Heart right ventricle (tissue), 16 donors: ENCODE measurements around the gene MKRN2OS. TPM values are rescaled to one million over a fixed set of nuclear protein-coding genes. Genes with fewer than 3 reads are reported as not detected.

Experiments
- ATAC-seq, 8 donors: fragments of 200-7000 bp; cut with Tn5 transposase; one replicate each; pipeline ENCODE4 v1.9.1; 2020; ENCODE audit warnings: mild to moderate bottlenecking in 8 of 8, moderate library complexity in 8 of 8, moderate number of reproducible peaks in 1 of 8
- DNase-seq, 2 donors: peaks; one replicate each; pipeline ENCODE4 v3.0.0-alpha.2; 2020
- H3K27ac ChIP-seq, 10 donors: fragments of 200-600 bp; sonication (generic) in 2 of 10; one replicate each; pipeline versions ENCODE4 v1.5.0 to v1.8.0; 2020 to 2022; ENCODE audit warnings: mild to moderate bottlenecking in 3 of 10
- H3K27me3 ChIP-seq, 7 donors: fragments of 200-600 bp; one replicate each; pipeline ENCODE4 v1.8.0; 2021 to 2022; ENCODE audit warnings: mild to moderate bottlenecking in 2 of 7
- H3K36me3 ChIP-seq, 9 donors: fragments of 200-600 bp; sonication (generic) in 1 of 9; one replicate each; pipeline versions ENCODE4 v1.5.0 to v1.8.0; 2020 to 2022; ENCODE audit warnings: mild to moderate bottlenecking in 2 of 9
- H3K4me1 ChIP-seq, 9 donors: fragments of 200-600 bp; sonication (generic) in 1 of 9; one replicate each; pipeline versions ENCODE4 v1.5.0 to v1.8.0; 2020 to 2022; ENCODE audit warnings: mild to moderate bottlenecking in 4 of 9
- H3K4me3 ChIP-seq, 10 donors: fragments of 200-600 bp; sonication (generic) in 2 of 10; one replicate each; pipeline versions ENCODE4 v1.5.0 to v1.8.0; 2020 to 2022; ENCODE audit warnings: mild to moderate bottlenecking in 7 of 10, moderate library complexity in 2 of 10
- H3K9me3 ChIP-seq, 11 donors: fragments of 200-600 bp in 10 of 11; sonication (generic) in 2 of 11; one replicate each; pipeline versions ENCODE4 v1.5.0 to v1.8.0; 2013 to 2022; ENCODE audit warnings: mild to moderate bottlenecking in 2 of 11, control low read depth in 1 of 11, moderate library complexity in 1 of 11
- CTCF ChIP-seq, 9 donors: fragments of 200-600 bp; sonication (generic) in 2 of 9; IDR thresholded peaks; one replicate each; pipeline versions ENCODE4 v1.5.0 to v1.8.0; 2021 to 2022; ENCODE audit warnings: antibody characterized with exemption in 9 of 9, mild to moderate bottlenecking in 5 of 9, moderate library complexity in 1 of 9
- WGBS, 2 donors: extraction: QIAGEN DNeasy Blood & Tissue Kit; methylation state at CpG; one replicate each; pipeline ENCODE4 v1.1.7; 2013; ENCODE audit warnings: inconsistent platforms in 1 of 2; 5-methylcytosine and 5-hydroxymethylcytosine counted together
- intact Hi-C, 10 donors: fragments of 100-400 bp; cut with DNase I; formaldehyde crosslinking; loops; one replicate each; pipeline versions ENCODE4 v1.11.1 to v1.14.2; 2022
- polyA plus RNA-seq, 2 donors: library from polyadenylated mRNA; stranded (reverse); fragments of 200-250 nt; gene quantifications; one replicate each; pipeline ENCODE4 v1.2.3, GENCODE V29; 2013
- total RNA-seq, 10 donors: library from RNA; stranded (reverse); fragmentation: NEBNext Ultra II Directional in 3 of 10; extraction: Animal tissue kit (Norgen Biotek cat#: 25700) in 3 of 10; gene quantifications; one replicate each; pipeline versions ENCODE4 v1.2.1 to v1.2.4, GENCODE V29; 2021 to 2023
- donor health status: Arrhythmogenic right ventricular cardiomyopathy.
- donor health status: ischemic (EF 13 %, LVEDD 7.1; RV severe dilation, severe dysfunction).
- donor health status: healthy with polysubstance abuse.
- donor health status: DM: no; HTN: yes; CAD: no.
- donor health status: DM: no; HTN: no; CAD: no.
- donor health status: ischemic (EF 25% LVEDD 6.9; RV normal size, moderate dysfunction).
- donor health status: ischemic (EF 25% LVEDD 5.7; RV mildly dilated, moderate dysfunction).
- donor health status: healthy.
- donor health status: DM: yes; HTN: yes; CAD: no.
- donor health status: Ischemic cardiomyopathy.
- donor health status: ischemic (EF 35%, LVEDD 5.7; RV mildly dilated, moderate dysfunction).
- donor health status: nonischemic (EF 11% LVEDD 7.7; RV severe dilation, severe dysfunction).
- donor health status: DM: yes; HTN: yes; CAD: no.
- donor health status: PGD.
- donor health status: ischemic (EF 29% LVEDD 5.4; RV normal size, mild dysfunction).
- donor health status: nonischemic (EF 23%, LVEDD 6.1; RV moderate dilation, normal function).

MKRN2OS gene
- total and polyA plus RNA-seq, 12 donors: 0.49 to 9.3 (median 6.2) TPM; not detected in 5

GRCh38 chr3:12579905-12580304, 34.6 kb upstream of the MKRN2OS start:
- 47 to 57% methylated on average over 3 of the region's 3 CpGs for WGBS, 2 donors
- ATAC-seq (peak in 4 of 8 donors; percentile 11 to 23 (median 20)), DNase-seq (no peak)
- TF ChIP-seq CTCF (IDR thresholded peaks at IDR 0.05): no peak
- peak overlapping the region in 4 of 10 donors; percentile 1 to 48 (median 28) for H3K27ac ChIP-seq
- no peak overlapping the region for H3K4me3 ChIP-seq
- H3K9me3 ChIP-seq: peaks cover 0 to 13% (median 0%) of the 10 kb centered on the region in 11 donors
- no peaks in the 10 kb centered on the region for H3K27me3 ChIP-seq
- intact Hi-C loops: loop anchor here in 1 of 10 donors (10.0 kb wide), 1 partner anchor 135 kb away; no protein-coding TSS in a partner anchor
- peaks cover 0 to 99% (median 64%) of the 10 kb centered on the region in 9 donors for H3K36me3 ChIP-seq
- H3K4me1 ChIP-seq: peaks cover 0 to 11% (median 5%) of the 10 kb centered on the region in 9 donors

- no peak for ATAC-seq
- H3K4me3 ChIP-seq: no peak overlapping the region
- H3K36me3 ChIP-seq: peaks cover 0 to 99% (median 64%) of the 10 kb centered on the region in 9 donors
- TF ChIP-seq CTCF (IDR thresholded peaks at IDR 0.05): no peak
- H3K9me3 ChIP-seq: peaks cover 0 to 13% (median 0%) of the 10 kb centered on the region in 11 donors
- WGBS, 2 donors: 85 to 86% methylated on average over 3 of the region's 3 CpGs
- peak overlapping the region in 4 of 10 donors; percentile 1 to 48 (median 28) for H3K27ac ChIP-seq
- H3K4me1 ChIP-seq: peaks cover under 1 to 15% (median 10%) of the 10 kb centered on the region in 9 donors
- no peaks in the 10 kb centered on the region for H3K27me3 ChIP-seq
- intact Hi-C loops: no loop called here
- DNase-seq: no peak
These were observed 34.2 kb upstream of the MKRN2OS start for GRCh38 chr3:12579456-12579855.

GRCh38 chr3:12578742-12579141, 33.4 kb upstream of the MKRN2OS start:
- Histone ChIP-seq H3K36me3 (peaks cover 0 to 99% (median 63%) of the 10 kb centered on the region in 9 donors), H3K4me1 (peaks cover 8 to 23% (median 17%) of the 10 kb centered on the region in 9 donors), H3K4me3 (no peak overlapping the region), H3K27me3 (no peaks in the 10 kb centered on the region), H3K27ac (no peak overlapping the region), H3K9me3 (peaks cover 0 to 13% (median 0%) of the 10 kb centered on the region in 11 donors)
- intact Hi-C loops: no loop called here
- 92 to 94% methylated on average over 2 of the region's 2 CpGs for WGBS, 2 donors
- no peak for DNase-seq
- TF ChIP-seq CTCF (IDR thresholded peaks at IDR 0.05): no peak
- no peak for ATAC-seq

- Histone ChIP-seq H3K27me3 (no peaks in the 10 kb centered on the region), H3K4me1 (peaks cover 9 to 28% (median 18%) of the 10 kb centered on the region in 9 donors), H3K9me3 (peaks cover 0 to 13% (median 0%) of the 10 kb centered on the region in 11 donors), H3K4me3 (no peak overlapping the region), H3K36me3 (peaks cover 0 to 99% (median 68%) of the 10 kb centered on the region in 9 donors), H3K27ac (no peak overlapping the region)
- ATAC-seq (no peak), DNase-seq (no peak)
- 91 to 94% methylated on average over 5 of the region's 5 CpGs for WGBS, 2 donors
- no peak for TF ChIP-seq CTCF (IDR thresholded peaks at IDR 0.05)
- intact Hi-C loops: no loop called here
These were observed 32.1 kb upstream of the MKRN2OS start for GRCh38 chr3:12577379-12577778.
